HG03354 (cell line): ENCODE measurements around the gene DNAJC4.

Source experiments
- ATAC-seq: cut with Tn5 transposase; IDR thresholded peaks from one replicate; pipeline ENCODE4 v1.9.1; 2021; ENCODE audit warnings: mild to moderate bottlenecking; ENCODE audit not compliant: unreplicated experiment, poor library complexity, severe bottlenecking

DNAJC4 gene

GRCh38 chr11:64243236-64243854 is 13.0 kb downstream of the DNAJC4 start:
- ATAC-seq: no peak

- ATAC-seq: no peak
Measured at GRCh38 chr11:64244107-64244506, 13.8 kb downstream of the DNAJC4 start.

GRCh38 chr11:64244966-64245365 is 14.6 kb downstream of the DNAJC4 start:
- ATAC-seq: no peak

- no peak for ATAC-seq
Measured at GRCh38 chr11:64245401-64245796, 15.1 kb downstream of the DNAJC4 start.

GRCh38 chr11:64245797-64246620 is 15.7 kb downstream of the DNAJC4 start:
- peak; percentile 1 for ATAC-seq

GRCh38 chr11:64246621-64246870 is 16.2 kb downstream of the DNAJC4 start:
- ATAC-seq: peak; percentile 7

GRCh38 chr11:64246871-64247728 is 16.8 kb downstream of the DNAJC4 start, which contains the start of gene PPP1R14B:
TSS of gene PPP1R14B (minus strand) at chr11:64246943. CDS start at chr11:64246673, 270 bp downstream.
- ATAC-seq: peak; percentile 41

GRCh38 chr11:64247729-64248531 is 17.6 kb downstream of the DNAJC4 start:
- ATAC-seq: no peak

- ATAC-seq: no peak
Measured at GRCh38 chr11:64248578-64248977, 18.2 kb downstream of the DNAJC4 start.

- no peak for ATAC-seq
Measured at GRCh38 chr11:64249038-64249437, 18.7 kb downstream of the DNAJC4 start.

- ATAC-seq: no peak
Measured at GRCh38 chr11:64249563-64250414, 19.4 kb downstream of the DNAJC4 start.

GRCh38 chr11:64250415-64251015 is 20.2 kb downstream of the DNAJC4 start:
- ATAC-seq: no peak

GRCh38 chr11:64251016-64251752 is 20.8 kb downstream of the DNAJC4 start, which contains the start of gene PLCB3:
TSS of gene PLCB3 (plus strand) at chr11:64251530. CDS start at chr11:64251650, 120 bp downstream.
- ATAC-seq: no peak

GRCh38 chr11:64251753-64252002 is 21.3 kb downstream of the DNAJC4 start:
- ATAC-seq: no peak

GRCh38 chr11:64252003-64252872 is 21.9 kb downstream of the DNAJC4 start:
- ATAC-seq: no peak

GRCh38 chr11:64253043-64253442 is 22.7 kb downstream of the DNAJC4 start:
- no peak for ATAC-seq

GRCh38 chr11:64253481-64253880 is 23.1 kb downstream of the DNAJC4 start:
- no peak for ATAC-seq
